ENCODE measurements around the gene TM9SF4.

TM9SF4 gene

DNA sequence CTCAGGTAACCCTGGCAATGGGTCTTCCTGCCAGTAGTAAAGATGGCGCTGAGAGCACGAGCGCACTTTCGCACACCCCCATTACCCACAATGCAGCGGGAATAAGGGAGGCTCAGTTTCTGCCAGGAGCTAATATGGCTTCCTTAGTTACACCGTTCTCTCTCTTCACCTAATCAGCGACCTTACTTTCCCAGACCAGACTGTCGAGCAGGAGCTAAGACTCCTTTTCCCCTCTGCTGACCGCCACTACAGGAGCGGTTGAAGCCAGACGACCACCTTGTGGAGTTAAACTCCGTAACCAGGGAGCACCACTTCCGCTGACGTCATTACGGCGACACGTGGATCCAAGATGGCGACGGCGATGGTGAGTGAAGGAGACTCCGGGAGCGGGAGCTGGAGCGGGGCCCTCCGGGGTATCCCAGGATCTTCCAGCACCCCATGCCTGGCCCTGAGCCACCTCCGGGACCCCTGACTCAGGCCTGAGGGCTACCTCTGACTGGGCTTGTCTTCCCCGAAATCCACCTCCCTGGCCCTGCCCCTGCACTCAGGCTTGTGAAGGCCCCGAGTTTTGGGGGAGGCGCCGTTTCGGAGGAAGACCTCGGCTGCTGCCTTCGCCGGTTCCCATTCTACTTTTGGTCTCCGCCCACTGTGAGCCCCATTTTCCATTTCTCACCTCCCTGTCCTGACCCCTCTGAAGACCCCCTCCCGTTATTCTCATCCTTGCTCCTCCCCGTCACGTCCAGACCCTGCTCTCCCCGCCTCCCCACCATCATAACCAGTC, at the start of gene TM9SF4:
TM9SF4 (plus strand) TSS at position 323 of the 781 bp plus-strand sequence; CDS start at position 350, 27 bp downstream.
- peak; percentile 29 for DNase-seq

GRCh38 chr20:32062776-32063170, 46.7 kb upstream of the TM9SF4 start:
- DNase-seq: no peak

- no peak for DNase-seq
These were observed 45.8 kb upstream of the TM9SF4 start for GRCh38 chr20:32063695-32064094.

DNA sequence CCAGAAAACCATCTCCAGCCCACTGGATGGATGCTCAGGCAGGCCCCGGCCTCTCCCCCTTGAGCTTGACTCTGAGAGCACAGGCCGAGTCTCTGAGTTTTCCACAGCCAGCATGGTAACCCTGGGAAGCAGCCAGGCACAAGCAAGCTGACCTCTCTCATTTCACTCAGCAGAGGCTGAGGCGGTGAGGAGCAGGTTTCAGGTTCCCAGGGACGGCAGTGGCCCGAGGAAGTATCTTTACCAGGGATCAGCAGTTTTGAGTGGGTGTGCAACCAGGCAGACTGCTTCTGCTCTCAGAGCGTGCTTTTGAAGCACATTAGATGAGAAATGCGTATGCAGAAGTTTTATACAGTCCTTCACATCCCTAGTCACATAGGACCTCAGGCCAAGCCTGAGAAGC, 44.8 kb upstream of the TM9SF4 start:
- no peak for DNase-seq

DNA sequence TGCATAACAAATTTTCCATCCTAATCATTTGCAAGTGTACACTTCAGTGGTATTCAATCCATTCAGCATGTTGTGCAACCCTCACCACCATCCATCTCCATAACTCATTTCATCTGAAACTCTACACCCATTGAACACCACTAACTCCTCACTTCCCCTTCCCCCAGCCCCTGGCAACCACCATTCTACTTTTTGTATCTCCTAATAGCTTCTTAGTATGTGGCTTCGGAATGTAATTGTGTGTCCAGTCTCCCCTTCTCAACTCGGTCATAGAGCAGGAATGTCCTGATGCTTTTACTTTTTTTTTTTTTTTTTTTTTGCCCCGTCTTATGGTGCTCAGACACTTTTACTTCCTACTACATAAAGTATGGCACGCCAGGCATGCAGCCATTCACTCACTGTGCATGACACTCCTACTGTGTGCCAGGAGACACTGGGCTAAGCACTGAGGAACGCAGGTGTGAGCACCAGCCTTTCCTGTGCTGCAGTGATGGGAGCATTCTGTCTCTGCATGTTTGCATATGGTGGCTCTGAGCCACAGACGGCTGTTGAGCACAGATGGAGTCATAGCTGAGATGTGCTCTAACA, 42.2 kb upstream of the TM9SF4 start:
- no peak for DNase-seq

DNA sequence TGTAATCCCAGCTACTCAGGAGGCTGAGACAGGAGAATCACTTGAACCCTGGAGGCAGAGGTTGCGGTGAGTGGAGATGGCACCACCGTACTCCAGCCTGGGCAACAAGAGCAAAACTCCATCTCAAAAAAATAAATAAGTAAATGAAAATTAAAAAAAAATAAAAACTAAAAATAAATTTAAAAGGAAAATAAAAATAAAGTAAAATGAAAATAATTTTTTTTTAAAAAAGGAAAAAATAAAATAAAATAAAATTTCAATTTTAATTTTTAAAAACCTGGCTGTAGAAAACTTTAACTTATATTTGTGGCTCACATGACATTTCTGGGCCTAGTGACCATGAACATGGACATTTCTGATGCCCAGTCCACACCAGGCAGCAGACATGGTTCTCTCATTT, 41.3 kb upstream of the TM9SF4 start:
- DNase-seq: no peak

- no peak for DNase-seq
These were observed 39.8 kb upstream of the TM9SF4 start for GRCh38 chr20:32069711-32070110.

- DNase-seq: no peak
These were observed 39.2 kb upstream of the TM9SF4 start for GRCh38 chr20:32070282-32070681.

DNA sequence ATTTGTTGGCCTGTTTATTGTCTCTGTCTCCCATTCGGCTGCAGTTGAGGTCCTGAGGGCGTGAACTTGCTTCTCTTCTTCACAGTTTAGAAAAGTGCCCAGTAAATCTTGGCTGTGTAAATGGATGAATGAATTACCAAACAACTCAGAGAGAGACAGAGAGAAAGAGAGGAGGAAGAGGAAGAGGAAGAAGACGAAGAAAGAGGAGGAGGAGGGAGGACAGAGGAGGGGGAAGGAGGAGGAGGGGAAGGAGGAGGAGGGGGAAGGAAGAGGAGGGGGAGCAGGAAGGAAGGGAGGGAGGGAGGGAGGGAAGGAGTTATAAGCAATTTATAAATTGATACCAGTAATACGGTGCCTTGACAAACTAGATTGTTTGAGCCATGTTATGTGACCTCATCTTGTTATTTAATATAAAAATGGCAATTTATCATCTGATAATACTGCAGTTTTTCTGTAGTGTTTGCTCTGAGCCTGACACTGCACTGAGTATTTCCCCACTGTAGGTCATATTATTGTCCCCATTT, 38.8 kb upstream of the TM9SF4 start:
- DNase-seq: no peak

- DNase-seq: no peak
These were observed 37.9 kb upstream of the TM9SF4 start for GRCh38 chr20:32071395-32072167.

- no peak for DNase-seq
These were observed 37.3 kb upstream of the TM9SF4 start for GRCh38 chr20:32072168-32072750.

- no peak for DNase-seq
These were observed 34.0 kb upstream of the TM9SF4 start for GRCh38 chr20:32075534-32075933.

GRCh38 chr20:32077190-32077589, 32.3 kb upstream of the TM9SF4 start:
- no peak for DNase-seq

GRCh38 chr20:32078322-32078721, 31.2 kb upstream of the TM9SF4 start:
- DNase-seq: no peak

- DNase-seq: no peak
These were observed 30.7 kb upstream of the TM9SF4 start for GRCh38 chr20:32078791-32079190.

- DNase-seq: no peak
These were observed 29.8 kb upstream of the TM9SF4 start for GRCh38 chr20:32079655-32080109.

DNA sequence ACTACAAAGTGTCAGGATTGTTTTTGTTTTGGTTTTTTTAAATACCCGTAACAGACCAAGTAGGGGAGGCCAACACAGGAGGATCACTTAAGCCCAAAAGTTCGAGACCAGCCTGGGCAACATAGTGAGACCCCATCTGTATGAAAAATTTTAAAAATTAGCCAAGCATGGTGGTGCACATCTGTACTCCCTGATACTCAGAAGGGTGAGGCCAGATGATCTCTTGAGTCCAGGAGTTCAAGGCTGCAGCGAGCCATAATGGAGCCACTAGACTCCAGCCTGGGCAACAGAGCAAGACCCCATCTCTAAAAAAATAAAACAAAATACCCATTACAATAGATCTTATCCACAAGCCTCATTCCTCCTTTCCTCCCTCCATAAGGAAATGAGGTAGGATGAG, 28.7 kb upstream of the TM9SF4 start:
- DNase-seq: no peak

DNA sequence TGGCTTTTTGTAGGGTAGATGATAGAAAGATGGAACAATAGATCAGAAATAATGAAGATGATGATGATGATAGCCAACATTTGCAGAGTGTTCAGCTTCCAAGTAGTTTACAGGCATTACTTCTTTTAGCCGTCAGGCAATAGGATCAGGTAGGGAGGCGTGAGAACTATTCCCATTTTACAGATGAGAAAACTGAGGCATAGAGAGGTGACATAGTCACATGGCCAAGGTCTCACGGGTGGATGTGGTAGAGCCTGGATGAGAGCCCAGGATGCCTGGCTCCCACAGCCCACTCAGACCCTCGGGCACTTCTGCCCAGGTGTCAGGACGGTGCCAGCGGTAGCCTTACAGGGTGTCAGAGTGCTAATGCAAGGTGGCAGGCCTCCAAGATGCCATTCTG, 26.0 kb upstream of the TM9SF4 start:
- DNase-seq: no peak

GRCh38 chr20:32087070-32087469, 22.4 kb upstream of the TM9SF4 start:
- no peak for DNase-seq

- no peak for DNase-seq
These were observed 20.8 kb upstream of the TM9SF4 start for GRCh38 chr20:32088759-32089158.

GRCh38 chr20:32089637-32090362, 19.7 kb upstream of the TM9SF4 start:
- DNase-seq: no peak

DNA sequence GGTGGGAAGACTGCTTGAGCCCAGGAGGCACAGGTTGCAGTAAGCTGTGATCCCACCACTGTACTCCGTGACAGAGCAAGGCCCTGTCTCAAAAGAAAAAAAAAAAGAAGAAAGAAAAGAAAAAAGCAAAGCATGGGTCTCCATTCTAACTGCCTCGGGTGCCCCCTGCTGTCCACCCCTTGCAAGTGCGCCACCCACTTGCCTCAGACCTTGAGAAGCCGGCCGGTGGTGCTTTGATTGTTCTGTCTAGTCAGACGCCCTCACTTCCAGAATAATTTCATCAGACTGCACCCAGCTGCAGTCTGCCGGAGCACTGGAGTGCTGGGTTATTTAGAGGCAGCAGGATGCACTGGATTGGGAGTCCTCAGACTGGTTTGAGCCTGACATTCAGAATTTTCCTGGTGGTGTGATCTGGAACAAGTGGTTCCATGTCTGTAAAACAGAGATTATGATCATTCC, 17.6 kb upstream of the TM9SF4 start:
- DNase-seq: no peak

All from cortex of kidney (tissue), 1 donor.